NCI-H345 treated with DMSO at 0.1 percent for 48 hours (cell line): ENCODE measurements around the gene ADRB1.

ENCODE experiments used
- DNase-seq: peaks from one replicate; lab custom pipeline; 2025; ENCODE audit not compliant: unreplicated experiment; lab: John Stamatoyannopoulos, UW

ADRB1 gene

GRCh38 chr10:114043532-114044246, at the start of gene ADRB1:
ADRB1 (plus strand) TSS chr10:114043866; CDS start chr10:114044133, 267 bp downstream.
- DNase-seq: no peak

GRCh38 chr10:113995201-113995600, 48.5 kb upstream of the ADRB1 start:
- DNase-seq: no peak

GRCh38 chr10:113997428-113997827, 46.2 kb upstream of the ADRB1 start:
- no peak for DNase-seq

- no peak for DNase-seq
Measured at GRCh38 chr10:113999531-113999930, 44.1 kb upstream of the ADRB1 start.

GRCh38 chr10:114000457-114001010, 43.1 kb upstream of the ADRB1 start:
- no peak for DNase-seq

- no peak for DNase-seq
Measured at GRCh38 chr10:114002422-114002821, 41.2 kb upstream of the ADRB1 start.

GRCh38 chr10:114003161-114003941, 40.3 kb upstream of the ADRB1 start:
- no peak for DNase-seq

- DNase-seq: no peak
Measured at GRCh38 chr10:114009281-114009996, 34.2 kb upstream of the ADRB1 start.

- DNase-seq: no peak
Measured at GRCh38 chr10:114010316-114010715, 33.4 kb upstream of the ADRB1 start.

GRCh38 chr10:114012650-114013049, 31.0 kb upstream of the ADRB1 start:
- DNase-seq: no peak

GRCh38 chr10:114015708-114016107, 28.0 kb upstream of the ADRB1 start:
- DNase-seq: no peak

- no peak for DNase-seq
Measured at GRCh38 chr10:114017271-114017670, 26.4 kb upstream of the ADRB1 start.

GRCh38 chr10:114017873-114018272, 25.8 kb upstream of the ADRB1 start:
- no peak for DNase-seq

- DNase-seq: no peak
Measured at GRCh38 chr10:114019226-114019625, 24.4 kb upstream of the ADRB1 start.

GRCh38 chr10:114021154-114021553, 22.5 kb upstream of the ADRB1 start:
- no peak for DNase-seq

- no peak for DNase-seq
Measured at GRCh38 chr10:114021717-114022680, 21.7 kb upstream of the ADRB1 start.

GRCh38 chr10:114022766-114023597, 20.7 kb upstream of the ADRB1 start:
- DNase-seq: no peak

- DNase-seq: no peak
Measured at GRCh38 chr10:114024876-114025610, 18.6 kb upstream of the ADRB1 start.
